Right lobe of liver (tissue), 4 donors: ENCODE data around the gene HPN.

ENCODE experiments used
- POLR2A ChIP-seq: fragments of 450-650 bp; IDR thresholded peaks from one replicate; pipeline ENCODE4 v1.6.1; 2017; ENCODE audit warnings: antibody characterized with exemption, mild to moderate bottlenecking
- TF ChIP-seq, protein P1 (sequence below), 4 donors: fragments of 200-600 bp in 3 of 4; fragments of 450-650 bp in 1 of 4; IDR thresholded peaks; one replicate each; pipeline versions ENCODE4 v1.5.1 to v1.8.0; 2016 to 2022; ENCODE audit warnings: antibody characterized with exemption in 4 of 4, mild to moderate bottlenecking in 2 of 4
- donor health status: DM: no; HTN: no; CAD: no.
- donor health status: DM: no; HTN: no; CAD: no.
- donor health status: DM: no; HTN: yes; CAD: no.

DNA sequence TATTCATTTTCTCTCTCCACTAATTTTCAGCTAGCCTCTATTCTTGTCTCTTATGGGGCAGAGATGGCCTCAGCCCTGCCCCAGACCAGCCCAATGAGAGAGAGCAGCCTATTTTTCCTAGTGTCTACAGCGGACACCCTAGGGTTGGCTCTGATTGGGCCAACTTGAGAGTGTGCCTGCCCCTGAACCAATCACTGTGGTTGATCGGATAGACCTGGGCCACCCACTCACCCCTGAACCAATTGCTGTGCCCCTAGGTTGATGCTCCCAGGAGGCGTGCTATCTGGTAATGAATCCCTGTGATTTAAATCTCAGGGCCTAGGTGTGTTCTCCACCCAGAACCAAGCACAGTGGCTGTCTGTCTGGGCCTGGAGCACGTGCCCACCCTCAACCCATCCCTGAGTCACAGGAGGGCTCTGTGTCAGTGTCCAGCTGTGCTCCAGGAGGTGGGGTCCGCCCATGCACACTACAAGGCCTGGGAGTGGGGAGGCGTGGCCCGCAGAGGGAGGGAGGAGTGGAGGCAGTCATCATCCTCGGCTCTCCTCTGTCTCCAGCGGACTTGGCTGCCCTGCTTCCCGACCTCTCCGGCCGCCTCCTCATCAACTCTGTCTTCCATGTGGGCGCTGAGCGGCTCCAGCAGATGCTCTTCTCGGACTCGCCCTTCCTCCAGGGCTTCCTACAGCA, 26.1 kb upstream of the HPN start:
- TF ChIP-seq, protein P1, sequence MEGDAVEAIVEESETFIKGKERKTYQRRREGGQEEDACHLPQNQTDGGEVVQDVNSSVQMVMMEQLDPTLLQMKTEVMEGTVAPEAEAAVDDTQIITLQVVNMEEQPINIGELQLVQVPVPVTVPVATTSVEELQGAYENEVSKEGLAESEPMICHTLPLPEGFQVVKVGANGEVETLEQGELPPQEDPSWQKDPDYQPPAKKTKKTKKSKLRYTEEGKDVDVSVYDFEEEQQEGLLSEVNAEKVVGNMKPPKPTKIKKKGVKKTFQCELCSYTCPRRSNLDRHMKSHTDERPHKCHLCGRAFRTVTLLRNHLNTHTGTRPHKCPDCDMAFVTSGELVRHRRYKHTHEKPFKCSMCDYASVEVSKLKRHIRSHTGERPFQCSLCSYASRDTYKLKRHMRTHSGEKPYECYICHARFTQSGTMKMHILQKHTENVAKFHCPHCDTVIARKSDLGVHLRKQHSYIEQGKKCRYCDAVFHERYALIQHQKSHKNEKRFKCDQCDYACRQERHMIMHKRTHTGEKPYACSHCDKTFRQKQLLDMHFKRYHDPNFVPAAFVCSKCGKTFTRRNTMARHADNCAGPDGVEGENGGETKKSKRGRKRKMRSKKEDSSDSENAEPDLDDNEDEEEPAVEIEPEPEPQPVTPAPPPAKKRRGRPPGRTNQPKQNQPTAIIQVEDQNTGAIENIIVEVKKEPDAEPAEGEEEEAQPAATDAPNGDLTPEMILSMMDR (IDR thresholded peaks at IDR 0.05), result no peak
- TF ChIP-seq POLR2A, result no peak
